Muscle layer of colon (tissue), 2 donors: ENCODE data around the gene ALS2.
"Not testable (repeated sequence)": the region's sequence is repeated elsewhere in the genome, so short reads cannot be mapped to it uniquely, and the experiment has no call there.

Experiments
- H3K27ac ChIP-seq: one replicate; pipeline ENCODE4 v1.7.0; 2013; ENCODE audit warnings: low read depth, mild to moderate bottlenecking, low read length, moderate library complexity
- H3K27me3 ChIP-seq, 2 donors: one replicate each; pipeline ENCODE4 v1.7.0; 2013; ENCODE audit warnings: low read length in 2 of 2, mild to moderate bottlenecking in 2 of 2; ENCODE audit not compliant: insufficient read depth in 2 of 2, control insufficient read depth in 1 of 2
- H3K36me3 ChIP-seq: one replicate; pipeline ENCODE4 v1.7.0; 2013; ENCODE audit warnings: mild to moderate bottlenecking, low read length; ENCODE audit not compliant: insufficient read depth
- H3K4me1 ChIP-seq: one replicate; pipeline ENCODE4 v1.7.0; 2013; ENCODE audit warnings: mild to moderate bottlenecking, low read length; ENCODE audit not compliant: insufficient read depth
- H3K4me3 ChIP-seq, 2 donors: one replicate each; pipeline ENCODE4 v1.7.0; 2013; ENCODE audit warnings: low read length in 2 of 2, low read depth in 1 of 2, mild to moderate bottlenecking in 1 of 2, moderate library complexity in 1 of 2
- H3K9ac ChIP-seq: one replicate; pipeline ENCODE4 v1.7.0; 2013; ENCODE audit warnings: low read length
- H3K9me3 ChIP-seq: one replicate; pipeline ENCODE4 v1.7.0; 2013; ENCODE audit warnings: mild to moderate bottlenecking, low read length
- donor health status: abdominal sarcoma.
- donor health status: Adenocarcinoma of cecum.

Gene ALS2

DNA sequence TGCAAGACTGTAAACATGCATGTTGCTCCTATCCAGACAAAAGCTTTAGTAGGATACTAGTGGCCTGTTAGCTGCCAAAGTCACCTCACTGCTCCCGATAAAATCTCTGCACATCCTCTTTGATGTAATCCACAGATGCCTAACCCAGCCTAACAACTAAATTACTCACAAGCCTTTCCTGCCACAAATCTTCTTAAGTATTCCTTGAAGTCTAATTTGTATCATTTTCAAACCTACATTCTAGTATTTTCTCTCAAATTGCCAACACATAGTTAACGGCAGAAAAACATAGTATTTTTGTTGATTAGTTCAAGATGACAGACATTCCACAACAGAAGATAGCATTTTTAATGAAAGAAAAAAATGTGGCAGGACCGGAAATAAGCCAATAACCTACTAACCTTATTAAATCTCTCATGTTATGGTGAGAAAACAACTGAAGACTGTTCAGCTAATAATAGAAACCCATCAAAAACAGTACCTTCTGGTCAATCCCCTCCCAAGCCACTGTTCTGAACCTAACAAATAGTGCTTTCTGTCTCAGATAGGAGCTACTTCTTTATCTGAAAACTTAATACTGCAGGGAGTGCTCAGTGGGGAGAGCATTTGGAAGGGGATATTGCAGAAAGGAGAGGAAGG lies 82.0 kb downstream of the ALS2 start, which contains the start of gene MPP4:
Gene MPP4, minus strand, starts transcription at position 57 of the 639 bp plus-strand sequence. CDS start 4,690 bp downstream, outside the sequence.
- Histone ChIP-seq H3K27ac (no peak within 1 kb of the TSS), H3K9me3 (no peaks in the 10 kb centered on the region), H3K4me3 (no peak within 1 kb of the TSS), H3K9ac (no peak within 1 kb of the TSS), H3K36me3 (peaks cover 19% of the 10 kb centered on the region), H3K4me1 (no peaks in the 10 kb centered on the region), H3K27me3 (no peaks in the 10 kb centered on the region)

DNA sequence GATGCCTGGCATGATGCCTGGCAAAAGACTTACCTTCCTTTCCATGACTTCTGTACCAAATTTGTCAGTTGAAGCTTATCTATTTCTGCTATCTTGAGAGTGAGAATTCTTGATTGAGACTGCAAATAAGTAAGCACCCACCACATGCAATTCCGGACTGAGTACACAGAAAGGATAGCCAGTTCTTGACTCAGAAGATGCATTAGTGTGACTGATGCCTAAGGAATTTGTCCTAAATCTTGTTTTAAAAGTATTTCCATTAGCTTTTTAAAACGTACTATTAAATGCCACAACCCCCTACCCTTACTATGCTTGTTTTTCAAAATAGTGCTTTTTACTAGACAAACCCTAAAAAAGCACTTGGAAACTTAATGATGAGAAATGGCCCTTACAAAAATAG lies 82.8 kb downstream of the ALS2 start:
- no peaks in the 10 kb centered on the region for H3K9me3 ChIP-seq
- H3K9ac ChIP-seq = no peak overlapping the region
- H3K36me3 ChIP-seq = peaks cover 13% of the 10 kb centered on the region
- H3K4me1 ChIP-seq = no peaks in the 10 kb centered on the region
- no peak overlapping the region for H3K27ac ChIP-seq
- H3K27me3 ChIP-seq = no peaks in the 10 kb centered on the region
- H3K4me3 ChIP-seq = no peak overlapping the region

GRCh38 chr2:201696151-201696659 lies 84.5 kb downstream of the ALS2 start:
- Histone ChIP-seq H3K36me3 (peaks cover 7% of the 10 kb centered on the region), H3K27ac (no peak overlapping the region), H3K9ac (no peak overlapping the region), H3K27me3 (no peaks in the 10 kb centered on the region), H3K4me1 (no peaks in the 10 kb centered on the region), H3K4me3 (no peak overlapping the region), H3K9me3 (no peaks in the 10 kb centered on the region)

DNA sequence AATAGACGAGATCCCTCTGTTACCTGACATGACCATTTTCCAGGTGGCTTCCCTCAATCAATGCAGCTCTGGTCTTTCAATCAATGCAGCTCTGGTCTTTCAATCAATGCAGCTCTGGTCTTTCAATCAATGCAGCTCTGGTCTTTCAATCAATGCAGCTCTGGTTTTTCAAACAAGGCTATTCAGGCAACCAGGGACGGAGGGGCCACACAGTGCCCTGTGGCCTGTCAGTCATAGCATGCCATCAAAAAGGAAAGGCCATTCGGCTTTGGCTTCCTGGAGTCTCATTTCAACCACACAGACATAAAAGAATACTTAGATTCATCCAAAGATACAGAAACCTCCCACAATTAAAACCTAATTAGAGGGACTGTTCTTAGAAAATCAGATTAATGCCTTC lies 95.6 kb downstream of the ALS2 start:
- Histone ChIP-seq H3K27ac (no peak overlapping the region), H3K9me3 (no peaks in the 10 kb centered on the region), H3K27me3 (no peaks in the 10 kb centered on the region), H3K4me1 (no peaks in the 10 kb centered on the region), H3K9ac (no peak overlapping the region), H3K36me3 (no peaks in the 10 kb centered on the region), H3K4me3 (no peak overlapping the region)

DNA sequence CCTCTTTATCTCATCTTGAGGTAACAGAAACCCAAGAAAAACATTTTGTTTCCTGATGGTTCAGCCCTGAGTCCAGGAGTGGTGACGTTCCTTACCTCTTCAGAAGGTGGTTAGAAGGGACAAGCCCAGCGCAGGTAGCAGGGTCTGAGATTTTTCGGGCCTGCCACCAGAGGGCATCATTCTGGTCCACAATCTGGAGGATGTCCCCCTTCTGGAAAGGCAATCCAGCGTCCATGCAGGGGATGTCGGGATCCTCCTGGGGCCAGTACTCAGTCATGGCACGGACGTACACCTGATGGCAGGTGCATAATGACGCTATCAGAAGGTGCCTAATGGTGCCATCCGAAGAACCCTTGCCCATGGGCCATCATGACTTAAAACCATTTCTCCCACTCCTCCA lies 100.0 kb downstream of the ALS2 start:
- no peak overlapping the region for H3K9ac ChIP-seq
- no peaks in the 10 kb centered on the region for H3K9me3 ChIP-seq
- H3K27ac ChIP-seq = no peak overlapping the region
- H3K4me1 ChIP-seq = no peaks in the 10 kb centered on the region
- H3K4me3 ChIP-seq = no peak overlapping the region
- H3K27me3 ChIP-seq = no peaks in the 10 kb centered on the region
- no peaks in the 10 kb centered on the region for H3K36me3 ChIP-seq

GRCh38 chr2:201678401-201678800 lies 102.3 kb downstream of the ALS2 start:
- Histone ChIP-seq H3K9me3 (no peaks in the 10 kb centered on the region), H3K9ac (no peak overlapping the region), H3K4me1 (no peaks in the 10 kb centered on the region), H3K4me3 (no peak overlapping the region), H3K27me3 (no peaks in the 10 kb centered on the region), H3K36me3 (no peaks in the 10 kb centered on the region), H3K27ac (no peak overlapping the region)

GRCh38 chr2:201675454-201675853 lies 105.3 kb downstream of the ALS2 start:
- Histone ChIP-seq H3K9me3 (no peaks in the 10 kb centered on the region), H3K27ac (no peak overlapping the region), H3K4me1 (no peaks in the 10 kb centered on the region), H3K27me3 (no peaks in the 10 kb centered on the region), H3K36me3 (no peaks in the 10 kb centered on the region), H3K9ac (no peak overlapping the region), H3K4me3 (no peak overlapping the region)

DNA sequence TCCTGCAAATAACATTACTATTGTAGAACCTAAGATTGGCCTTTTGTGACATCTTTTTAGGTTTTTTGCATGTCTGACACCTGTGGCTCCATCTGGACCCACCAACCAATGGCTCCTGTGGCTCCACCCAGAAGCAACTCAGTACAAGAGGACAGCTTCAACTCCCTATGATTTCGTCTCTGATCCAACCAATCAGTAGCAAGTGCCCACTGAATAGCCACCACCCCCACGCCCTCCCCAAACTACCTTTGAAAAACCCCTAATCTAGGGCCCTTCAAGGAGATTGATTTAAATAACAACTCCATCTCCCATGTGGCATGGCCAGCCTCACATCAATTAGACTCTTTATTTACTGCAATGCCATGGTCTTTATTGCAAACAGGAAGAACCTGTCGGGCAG lies 105.9 kb downstream of the ALS2 start:
- H3K36me3 ChIP-seq = no peaks in the 10 kb centered on the region
- no peaks in the 10 kb centered on the region for H3K9me3 ChIP-seq
- H3K27me3 ChIP-seq = no peaks in the 10 kb centered on the region
- H3K27ac ChIP-seq = no peak overlapping the region
- no peak overlapping the region for H3K9ac ChIP-seq
- H3K4me1 ChIP-seq = no peaks in the 10 kb centered on the region
- H3K4me3 ChIP-seq = no peak overlapping the region

DNA sequence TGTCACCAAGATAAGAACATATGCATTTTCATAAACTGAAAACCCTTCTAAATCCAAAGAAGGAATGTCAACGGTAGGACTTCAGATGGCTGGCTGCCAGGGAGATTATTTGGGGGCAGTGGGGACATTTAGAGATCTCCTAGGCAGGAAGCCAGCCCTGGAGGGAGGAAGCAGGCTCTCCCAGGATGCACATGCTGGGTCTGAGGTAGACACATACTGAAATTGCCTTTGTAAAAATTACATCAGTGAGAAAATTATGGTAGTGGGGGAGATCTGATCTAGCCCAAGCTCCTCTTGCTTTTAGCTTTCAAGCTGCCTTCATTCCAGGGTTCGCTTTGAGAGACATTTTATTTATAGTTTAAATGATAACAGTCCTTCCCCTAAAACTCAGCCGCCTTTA lies 106.4 kb downstream of the ALS2 start:
- Histone ChIP-seq H3K4me3 (no peak overlapping the region), H3K4me1 (no peaks in the 10 kb centered on the region), H3K9me3 (no peaks in the 10 kb centered on the region), H3K36me3 (no peaks in the 10 kb centered on the region), H3K27ac (no peak overlapping the region), H3K27me3 (no peaks in the 10 kb centered on the region), H3K9ac (no peak overlapping the region)

- H3K36me3 ChIP-seq = no peaks in the 10 kb centered on the region
- H3K27me3 ChIP-seq = no peaks in the 10 kb centered on the region
- H3K4me3 ChIP-seq = no peak overlapping the region
- no peak overlapping the region for H3K9ac ChIP-seq
- no peaks in the 10 kb centered on the region for H3K4me1 ChIP-seq
- H3K9me3 ChIP-seq = no peaks in the 10 kb centered on the region
- H3K27ac ChIP-seq = no peak overlapping the region
Observed at GRCh38 chr2:201673546-201673945, 107.2 kb downstream of the ALS2 start.

- H3K9me3 ChIP-seq, H3K4me1 ChIP-seq, H3K36me3 ChIP-seq, H3K27me3 ChIP-seq, H3K27ac ChIP-seq, H3K9ac ChIP-seq, H3K4me3 ChIP-seq: not testable (repeated sequence)
Observed at GRCh38 chr2:201671205-201671604, 109.5 kb downstream of the ALS2 start.

DNA sequence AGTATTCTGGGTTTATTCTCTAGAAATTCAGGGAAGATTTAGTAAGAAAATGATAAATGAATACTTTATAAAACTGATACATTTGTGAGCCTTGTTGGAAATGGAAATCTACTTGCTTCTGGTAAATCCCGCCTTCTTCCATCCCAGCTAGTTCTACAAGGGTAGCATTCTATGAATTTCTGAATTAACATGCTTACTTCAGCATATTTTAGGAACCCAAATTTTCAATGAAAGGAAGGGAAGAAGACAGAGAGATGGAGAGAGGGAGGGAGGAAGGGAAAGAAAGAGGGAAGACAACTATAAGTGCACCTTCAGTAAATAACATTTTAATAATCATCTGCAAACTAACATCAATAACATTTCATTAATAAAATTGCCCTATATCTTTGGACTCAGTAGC lies 110.9 kb downstream of the ALS2 start:
- Histone ChIP-seq H3K27ac (no peak overlapping the region), H3K36me3 (no peaks in the 10 kb centered on the region), H3K4me3 (no peak overlapping the region), H3K9me3 (no peaks in the 10 kb centered on the region), H3K27me3 (no peaks in the 10 kb centered on the region), H3K4me1 (no peaks in the 10 kb centered on the region), H3K9ac (no peak overlapping the region)
